CMK (cell line): Measurements from ENCODE around the gene FARP1.

ENCODE experiments used
- DNase-seq: peaks from one replicate; pipeline ENCODE4 v3.0.0-alpha.2; 2010; ENCODE audit warnings: low read depth

FARP1 gene

DNA sequence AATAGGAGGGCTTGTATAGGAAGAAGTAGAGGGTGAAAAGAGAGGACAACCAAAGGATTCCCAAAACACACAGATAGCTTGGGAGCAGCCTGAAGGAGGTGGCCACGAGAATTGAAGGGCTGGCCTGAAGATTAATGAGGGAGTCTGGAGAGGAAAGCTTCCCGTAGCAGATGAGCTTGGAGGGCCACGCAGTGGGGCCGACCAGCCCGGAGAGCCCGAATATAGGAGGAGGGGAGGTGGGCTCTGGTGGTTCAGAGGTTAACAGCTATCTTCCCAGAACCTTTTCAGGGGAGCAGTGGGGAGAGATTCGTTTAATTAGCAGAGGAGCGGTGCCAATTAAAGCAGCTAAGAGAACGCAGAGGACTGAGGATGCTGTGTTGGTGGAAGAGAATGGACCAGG lies 279.2 kb downstream of the FARP1 start:
- no peak for DNase-seq

DNA sequence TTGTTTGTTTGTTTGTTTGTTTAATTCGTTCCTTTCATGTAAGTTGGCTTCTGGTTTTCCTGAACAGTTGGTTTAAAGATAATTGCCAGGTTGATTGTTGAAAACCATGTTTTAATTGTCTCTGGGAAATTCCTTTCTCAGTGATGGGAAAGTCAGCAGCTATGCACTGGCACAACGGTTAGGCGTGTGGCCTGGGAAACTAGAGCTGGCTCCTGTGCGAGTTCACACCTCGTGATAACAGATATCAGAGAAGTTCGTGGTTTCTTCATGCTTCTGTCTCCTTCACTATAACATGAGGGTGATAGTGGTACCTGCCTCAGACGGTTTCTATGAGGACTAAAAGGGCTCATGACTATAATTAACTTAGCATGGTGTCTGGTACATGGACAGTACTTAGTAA lies 280.5 kb downstream of the FARP1 start:
- DNase-seq: no peak

DNA sequence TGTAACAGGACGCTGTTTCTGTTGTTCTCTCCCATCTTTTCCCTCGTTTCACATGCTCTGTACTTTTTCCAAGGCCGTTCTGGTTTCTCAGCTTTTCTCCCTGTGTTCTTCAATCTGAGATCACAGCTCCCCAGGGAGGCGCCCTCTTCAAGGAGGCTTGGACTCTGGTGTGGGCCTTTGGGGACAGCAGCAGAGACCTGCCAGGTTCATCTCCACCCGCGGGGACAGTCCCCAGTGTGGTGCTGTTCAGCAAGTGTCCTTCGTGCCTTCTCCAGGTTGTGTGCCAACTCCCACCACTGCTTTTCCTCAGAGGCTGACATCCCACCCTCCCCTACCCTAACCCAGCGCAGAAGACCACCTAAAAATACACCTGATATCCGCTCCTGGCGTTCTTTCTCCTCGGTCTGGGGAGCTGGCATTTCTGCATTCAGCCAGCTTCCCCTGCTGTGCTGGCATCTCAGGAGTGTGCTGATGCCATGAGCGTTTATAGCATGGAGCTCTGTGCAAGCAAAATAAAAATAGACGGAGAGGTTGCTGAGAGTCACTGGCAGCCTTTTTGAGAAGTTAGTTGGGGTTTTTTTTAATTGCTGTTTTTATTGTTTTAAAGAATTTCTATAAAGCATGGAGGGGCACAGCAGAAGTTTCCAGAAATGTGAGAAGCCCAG lies 284.6 kb downstream of the FARP1 start:
- no peak for DNase-seq

DNA sequence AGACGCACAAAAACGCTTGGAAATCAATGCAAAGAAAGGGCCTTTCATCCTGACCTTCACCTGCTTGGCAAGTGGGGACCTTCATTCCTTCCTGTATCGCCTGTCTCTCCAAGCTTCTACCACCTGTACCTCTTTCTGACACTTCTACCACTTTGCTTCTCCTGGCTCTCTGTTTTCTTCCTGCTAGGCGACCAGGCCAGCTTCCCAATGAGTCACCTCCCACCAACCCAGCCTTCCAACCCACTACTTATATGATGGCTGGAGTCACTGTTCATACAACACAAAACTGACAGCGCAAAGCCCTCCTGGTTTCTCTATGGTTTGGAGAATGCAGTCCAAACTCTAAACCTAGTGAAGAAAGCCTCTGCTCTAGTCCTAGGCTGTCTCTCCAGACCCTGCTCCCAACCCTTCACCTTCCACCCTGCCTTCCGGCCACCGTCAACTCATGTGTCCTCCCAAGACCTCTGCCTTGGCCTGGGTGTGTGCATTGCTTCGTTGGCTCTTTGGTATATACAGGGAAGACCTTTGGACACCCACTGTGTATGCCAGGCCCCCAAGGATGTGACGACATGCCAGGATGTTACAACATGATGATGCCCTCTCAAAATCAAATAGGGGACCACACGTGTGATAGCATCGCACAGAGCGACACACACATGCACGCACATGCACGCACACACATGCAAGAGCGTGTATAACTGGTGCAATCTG lies 285.5 kb downstream of the FARP1 start:
- no peak for DNase-seq

DNA sequence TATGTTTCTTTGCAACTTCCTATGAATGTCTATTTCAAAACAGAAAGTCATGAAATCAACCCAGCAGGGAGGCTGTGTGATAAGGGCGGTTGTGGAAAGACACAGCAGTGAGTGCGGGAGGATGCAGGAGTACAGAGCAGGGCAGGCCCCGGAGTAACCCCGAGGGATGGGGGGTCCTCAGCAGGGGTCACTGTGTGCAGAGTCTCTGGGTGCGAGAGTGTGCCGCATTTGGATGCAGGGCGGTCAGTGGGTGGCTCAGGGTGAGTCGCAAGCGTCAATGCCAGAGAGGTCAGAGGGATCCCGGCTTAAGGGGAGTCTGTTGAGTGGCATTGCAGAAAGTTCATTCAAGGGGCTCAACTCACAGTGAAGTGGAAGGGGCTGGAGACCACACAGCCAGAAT lies 286.2 kb downstream of the FARP1 start:
- DNase-seq: no peak

DNA sequence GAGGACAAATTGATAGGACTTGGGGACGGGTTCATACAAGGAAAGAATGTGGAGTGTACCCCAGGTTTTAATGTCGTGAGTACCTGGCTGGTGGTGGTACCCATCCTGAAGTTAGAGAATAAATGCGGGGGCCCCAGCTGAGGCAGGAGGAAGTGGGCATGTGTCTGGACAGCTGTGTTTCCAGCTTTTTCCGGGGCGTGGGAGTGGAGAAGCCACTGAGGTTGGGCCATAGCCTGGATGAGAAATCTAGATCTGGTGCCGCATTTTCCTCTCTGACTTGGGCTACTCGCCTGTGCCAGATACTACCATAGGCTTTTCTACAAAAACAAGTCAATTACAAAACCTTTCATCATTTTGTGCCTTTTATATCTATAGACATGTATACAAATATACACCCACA lies 286.6 kb downstream of the FARP1 start:
- DNase-seq: no peak

DNA sequence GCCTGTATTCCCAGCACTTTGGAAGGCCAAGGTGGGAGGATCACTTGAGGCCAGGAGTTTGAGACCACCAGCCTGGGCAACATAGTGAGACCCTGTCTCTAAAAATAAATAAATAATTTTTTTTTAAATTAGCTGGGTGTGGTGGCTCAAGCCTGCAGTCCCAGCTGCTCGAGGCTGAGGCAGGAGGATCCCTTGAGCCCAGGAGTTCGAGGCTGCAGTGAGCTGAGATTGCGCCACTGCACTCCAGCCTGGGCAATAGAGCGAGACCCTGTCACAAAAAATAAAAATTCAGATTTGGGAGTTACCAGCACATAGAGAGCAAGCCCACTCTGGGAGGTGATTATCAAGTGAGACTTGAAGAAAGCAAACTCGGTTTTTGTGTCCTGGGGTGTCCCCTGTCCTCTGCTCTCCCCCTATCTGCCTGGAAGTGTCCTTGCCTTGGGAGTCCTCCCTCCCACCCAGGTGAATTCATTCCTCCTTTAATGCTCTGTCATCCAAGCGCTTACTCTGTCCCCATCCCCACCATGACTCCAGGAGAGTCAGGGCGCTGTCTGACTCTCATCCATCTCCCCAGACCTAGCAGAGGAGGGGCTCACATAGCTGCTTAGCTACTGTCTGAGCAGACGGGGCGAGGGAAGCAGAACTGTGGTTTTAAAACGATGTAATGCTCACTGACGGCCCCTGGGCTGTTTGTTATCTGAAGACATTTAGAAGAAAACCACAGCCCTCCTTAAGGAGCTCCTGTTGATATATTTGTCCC lies 287.3 kb downstream of the FARP1 start:
- DNase-seq: no peak

DNA sequence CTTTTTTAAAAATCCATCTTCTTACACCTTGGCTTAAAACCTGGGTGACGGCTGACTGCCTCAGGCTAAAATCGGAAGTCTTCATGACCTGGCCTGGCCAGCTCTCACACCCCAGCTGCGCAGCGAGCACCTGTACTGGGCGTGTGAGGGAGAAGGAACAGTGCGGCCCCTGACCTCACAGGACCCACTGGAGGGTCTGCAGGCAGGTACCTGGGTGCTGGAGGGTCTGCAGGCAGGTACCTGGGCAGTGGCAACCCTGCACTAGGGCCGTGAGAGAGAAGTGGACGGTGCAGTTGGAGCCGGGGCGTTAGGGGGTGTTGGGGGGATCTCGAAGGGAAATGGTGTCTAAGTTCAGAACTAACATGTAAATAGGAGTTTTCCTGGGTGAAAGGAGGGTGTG lies 289.7 kb downstream of the FARP1 start:
- DNase-seq: no peak

DNA sequence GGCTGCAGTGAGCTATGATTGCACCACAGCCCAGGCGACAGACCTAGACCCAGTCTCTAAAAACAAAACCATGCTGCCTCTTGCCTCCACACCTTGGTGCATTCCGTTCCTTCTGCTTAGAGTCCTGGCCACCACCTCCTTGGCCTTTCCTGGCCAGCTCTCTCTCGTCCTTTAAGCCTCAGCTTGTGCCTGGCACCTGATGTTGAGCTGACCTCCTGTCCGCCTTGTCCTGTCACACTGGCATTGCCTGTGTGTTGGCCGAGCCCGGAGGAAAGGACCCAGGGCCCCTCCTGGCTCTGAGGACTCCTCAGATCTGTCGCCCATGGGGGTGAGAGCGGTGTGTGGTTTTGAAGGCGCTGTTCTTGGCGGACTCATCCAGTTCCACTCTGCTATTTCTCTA lies 290.8 kb downstream of the FARP1 start:
- no peak for DNase-seq

DNA sequence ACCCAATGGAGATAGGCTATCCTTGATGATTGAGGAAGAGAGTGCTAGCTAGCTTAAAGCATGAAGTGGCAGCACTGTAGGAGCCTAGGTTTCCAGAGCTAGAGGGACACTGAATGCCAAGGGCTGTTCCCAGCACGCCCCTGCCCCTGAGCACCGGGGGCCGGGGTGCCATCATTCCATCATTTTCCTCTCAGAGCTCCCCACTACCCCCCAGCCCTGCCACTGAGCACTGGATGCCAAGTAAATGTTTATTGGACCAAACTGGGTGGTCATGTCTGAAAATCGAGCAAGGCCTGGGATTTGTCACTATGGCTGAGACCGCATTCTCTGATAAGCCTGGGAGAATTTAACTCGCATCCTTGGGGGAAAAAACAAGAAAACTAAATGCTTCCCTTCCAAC lies 291.2 kb downstream of the FARP1 start:
- no peak for DNase-seq

DNA sequence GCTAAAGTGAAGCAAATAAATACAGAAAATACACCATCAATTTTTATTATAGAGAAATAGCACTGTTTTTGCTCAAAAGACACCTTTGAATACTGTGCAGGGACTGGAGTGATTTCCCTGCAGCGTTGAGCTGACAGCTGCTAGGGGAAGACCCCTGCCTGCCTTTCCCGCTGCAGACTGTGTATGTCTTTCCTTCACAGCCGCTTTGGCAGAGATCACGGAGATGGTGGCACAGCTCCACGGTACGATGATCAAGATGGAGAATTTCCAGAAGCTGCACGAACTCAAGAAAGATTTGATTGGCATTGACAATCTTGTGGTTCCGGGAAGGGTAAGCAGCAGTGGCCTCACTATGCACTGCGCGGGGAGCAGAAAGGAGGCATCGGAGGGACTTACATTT lies 292.5 kb downstream of the FARP1 start:
- no peak for DNase-seq

DNA sequence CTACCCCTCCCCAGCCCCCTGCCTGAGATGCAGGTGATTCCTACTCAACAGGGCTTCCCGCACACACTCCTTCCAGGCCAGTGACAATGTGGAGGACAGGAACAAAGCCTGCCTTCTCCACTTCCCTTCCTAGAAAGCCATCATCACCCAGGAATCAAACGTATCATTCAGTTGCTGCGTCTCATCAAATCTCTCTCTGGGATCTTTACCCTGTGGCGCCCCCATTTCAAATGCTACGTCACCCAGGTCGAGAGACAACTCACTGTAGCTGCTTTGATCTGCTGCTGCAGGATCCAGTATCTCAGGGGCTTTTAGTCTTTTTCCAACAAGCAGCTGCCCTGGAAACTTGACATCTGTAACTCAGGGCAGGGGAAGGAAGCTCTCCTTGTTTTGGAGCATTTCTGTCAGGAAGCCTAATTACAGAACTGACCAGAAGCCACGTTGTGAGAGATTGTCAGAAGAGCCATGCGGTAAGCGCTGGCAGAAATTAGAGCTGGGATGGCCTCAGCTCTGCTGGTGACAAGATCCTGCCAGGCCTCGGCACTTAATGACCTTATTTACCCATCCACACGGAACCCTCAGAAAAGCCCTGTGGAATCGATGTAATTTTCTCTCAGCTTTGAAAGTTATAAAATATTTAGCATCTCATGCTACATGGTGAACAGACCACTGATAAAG lies 293.5 kb downstream of the FARP1 start:
- DNase-seq: no peak

DNA sequence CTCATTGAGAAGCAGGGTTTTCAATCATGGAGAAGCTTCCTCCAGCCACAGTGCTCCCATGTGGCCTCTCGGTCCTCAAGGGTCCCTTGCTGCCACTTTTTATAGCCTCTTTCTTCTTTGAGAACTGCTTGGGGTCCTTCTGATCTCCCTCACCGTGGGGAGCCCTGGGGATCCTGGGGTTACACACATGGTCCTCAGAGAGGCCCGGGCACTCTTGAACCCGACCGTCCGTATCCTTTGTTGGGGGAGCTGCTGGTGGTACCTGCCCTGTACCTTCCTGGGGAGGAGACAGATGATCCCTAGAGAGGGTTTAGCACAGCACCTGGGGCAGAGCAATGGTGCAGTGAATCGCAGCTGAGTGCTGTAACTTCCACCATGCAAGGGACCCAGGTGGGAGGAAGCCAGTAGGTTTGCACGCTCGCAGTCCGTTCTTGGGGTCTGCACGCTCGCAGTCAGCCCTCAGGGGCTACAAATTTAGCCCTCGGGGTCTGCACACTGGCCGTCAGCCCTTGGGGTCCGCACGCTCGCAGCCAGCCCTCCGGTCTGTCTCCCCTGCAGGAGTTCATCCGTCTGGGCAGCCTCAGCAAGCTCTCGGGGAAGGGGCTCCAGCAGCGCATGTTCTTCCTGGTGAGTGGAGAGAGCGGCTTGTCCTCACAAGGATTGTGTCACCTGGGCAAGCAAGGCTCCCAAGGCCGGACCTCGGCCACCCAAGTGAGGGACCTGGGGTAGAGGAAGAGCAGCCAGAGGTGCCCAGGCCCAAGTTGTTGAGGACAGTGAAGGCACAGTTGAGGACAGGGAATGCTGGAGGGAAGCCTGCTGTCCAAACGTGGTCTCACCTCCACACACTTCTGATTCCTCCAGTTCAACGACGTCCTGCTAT lies 295.6 kb downstream of the FARP1 start:
- no peak for DNase-seq

DNA sequence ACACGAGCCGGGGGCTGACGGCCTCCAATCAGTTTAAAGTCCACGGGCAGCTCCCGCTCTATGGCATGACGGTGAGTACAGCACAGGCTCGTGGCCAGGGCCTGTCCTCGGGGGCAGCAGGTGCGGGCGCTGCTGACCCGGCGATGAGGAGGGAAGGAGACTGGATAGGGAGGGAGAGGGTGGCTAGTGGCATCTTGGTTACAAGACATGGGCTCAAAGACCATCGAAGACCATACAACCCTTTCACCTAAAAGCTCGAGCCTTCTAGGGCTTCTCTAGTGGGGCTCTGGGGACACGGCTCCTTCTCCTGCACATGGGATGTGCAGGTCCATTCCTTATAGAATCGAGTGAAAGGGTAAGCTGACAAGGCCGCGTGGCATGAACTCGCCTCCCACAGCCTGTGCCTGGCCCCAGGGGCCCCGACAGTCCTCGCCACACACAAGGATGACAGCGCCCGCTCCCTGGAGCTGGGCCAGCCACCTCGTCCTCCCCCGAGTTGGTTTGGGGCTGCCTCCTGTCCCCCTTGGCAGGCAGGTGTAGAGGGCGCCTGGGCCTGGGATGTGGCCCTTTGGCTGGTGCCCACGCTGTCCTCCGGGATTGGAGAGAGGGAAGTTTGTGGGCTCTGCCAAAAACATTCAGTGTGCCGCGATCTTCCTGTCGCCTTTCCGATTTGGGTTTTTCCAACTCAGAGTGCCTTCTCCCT lies 296.4 kb downstream of the FARP1 start:
- no peak for DNase-seq

DNA sequence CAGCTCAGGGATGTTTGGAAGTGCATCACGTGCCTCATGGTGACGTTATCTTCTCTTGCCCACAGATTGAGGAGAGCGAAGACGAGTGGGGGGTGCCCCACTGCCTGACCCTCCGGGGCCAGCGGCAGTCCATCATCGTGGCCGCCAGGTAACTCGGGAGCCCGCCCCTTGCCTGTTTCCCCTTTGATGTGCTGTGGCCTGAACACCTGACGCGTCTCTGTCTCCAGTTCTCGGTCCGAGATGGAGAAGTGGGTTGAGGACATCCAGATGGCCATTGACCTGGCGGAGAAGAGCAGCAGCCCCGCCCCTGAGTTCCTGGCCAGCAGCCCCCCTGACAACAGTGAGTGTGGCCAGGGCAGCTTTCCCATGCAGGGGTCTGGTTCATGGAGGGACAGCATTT lies 297.0 kb downstream of the FARP1 start:
- DNase-seq: no peak

DNA sequence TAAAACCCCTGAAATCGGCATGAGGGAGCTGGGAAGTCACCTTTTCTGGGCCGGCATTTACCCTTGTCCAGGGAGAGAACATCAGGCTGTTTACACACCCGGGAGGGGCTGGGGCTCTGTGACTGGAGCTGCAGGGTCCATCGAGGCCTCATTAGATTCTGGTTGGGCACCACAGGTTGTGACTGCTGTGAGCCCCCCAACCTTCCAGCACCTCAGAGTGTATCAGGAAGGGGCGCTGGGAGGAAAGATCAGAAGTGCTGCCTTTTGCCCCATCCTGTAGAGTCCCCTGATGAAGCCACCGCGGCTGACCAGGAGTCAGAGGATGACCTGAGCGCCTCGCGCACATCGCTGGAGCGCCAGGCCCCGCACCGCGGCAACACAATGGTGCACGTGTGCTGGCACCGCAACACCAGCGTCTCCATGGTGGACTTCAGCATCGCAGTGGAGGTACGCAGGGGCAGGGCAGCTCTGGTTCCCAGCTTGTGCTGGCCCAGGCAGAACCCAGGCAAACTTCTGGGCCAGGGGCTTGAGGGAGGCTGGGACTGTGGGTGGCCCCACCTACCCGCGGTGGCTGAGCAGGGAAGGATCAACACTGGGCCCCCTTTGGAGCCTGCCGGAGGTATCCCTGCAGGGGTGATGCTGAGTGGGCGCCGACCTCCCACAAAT lies 297.6 kb downstream of the FARP1 start:
- DNase-seq: no peak

DNA sequence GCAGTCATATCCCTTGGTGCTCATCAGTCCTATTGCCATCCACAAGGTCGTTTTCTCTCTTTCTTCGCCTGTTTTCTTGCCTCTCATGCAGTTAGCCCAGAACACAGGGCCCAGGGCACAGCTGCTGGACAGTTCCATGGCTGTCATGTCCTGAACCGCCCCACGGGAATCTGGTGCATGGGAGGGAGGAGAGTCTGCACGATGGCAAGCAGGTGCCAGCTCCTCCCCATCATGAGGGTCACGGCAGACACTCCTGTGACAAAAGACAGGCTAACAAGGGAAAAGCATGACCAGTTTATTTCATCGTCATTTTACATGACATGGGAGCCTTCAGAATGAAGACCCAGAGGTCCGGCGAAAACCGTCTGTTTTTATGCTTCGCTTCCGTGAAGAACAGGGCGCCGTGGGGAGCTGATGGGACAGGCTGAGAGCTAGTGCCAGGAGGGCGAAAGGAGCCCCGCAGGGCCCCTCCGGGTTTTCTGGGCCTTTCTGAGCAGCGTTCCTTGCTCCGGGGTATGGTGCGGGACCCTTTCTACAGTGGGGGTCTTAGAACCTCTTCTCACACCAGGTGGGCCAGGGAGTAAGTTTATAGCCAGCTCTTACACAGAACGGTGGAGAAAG lies 298.3 kb downstream of the FARP1 start:
- DNase-seq: no peak

DNA sequence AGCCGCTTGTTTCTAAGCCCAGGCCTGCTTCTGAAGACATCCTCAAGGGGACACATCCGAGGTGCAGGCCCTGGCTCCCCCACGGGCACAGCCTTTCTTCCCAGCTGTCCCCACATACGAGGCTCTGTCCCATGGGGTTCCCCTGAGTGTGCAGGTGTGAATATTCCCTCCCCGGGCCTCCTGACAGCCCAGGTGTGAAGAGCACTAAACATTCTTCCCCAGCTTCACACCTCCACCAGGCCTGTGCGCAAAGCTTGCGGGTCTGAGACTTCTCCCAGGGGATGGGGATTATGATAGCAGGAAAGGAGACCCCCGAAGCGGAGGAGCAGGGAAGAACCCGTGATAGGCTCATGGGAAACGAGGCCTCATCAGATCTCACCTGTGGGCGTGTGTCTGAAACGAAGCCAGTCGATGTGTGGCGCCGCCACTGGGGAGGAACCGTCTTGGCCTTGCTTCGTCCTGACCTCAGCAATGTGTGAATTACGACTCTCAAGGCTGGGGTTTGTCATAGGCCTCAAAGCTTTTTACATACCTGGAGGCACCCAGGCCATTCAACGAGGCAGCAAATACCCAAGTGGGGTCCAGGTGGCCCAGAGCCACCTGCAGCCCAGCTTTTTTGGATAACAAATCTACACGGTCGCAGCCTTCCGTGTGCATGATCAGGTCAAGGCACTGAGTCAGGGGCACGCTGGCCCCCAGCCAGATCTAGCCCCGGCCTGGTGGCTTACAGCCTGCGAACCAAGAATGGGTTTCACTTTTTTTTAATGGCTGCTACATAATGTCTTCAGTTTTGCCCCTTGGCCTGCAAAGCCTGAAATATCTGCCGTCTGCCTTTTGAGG lies 299.7 kb downstream of the FARP1 start:
- no peak for DNase-seq

DNA sequence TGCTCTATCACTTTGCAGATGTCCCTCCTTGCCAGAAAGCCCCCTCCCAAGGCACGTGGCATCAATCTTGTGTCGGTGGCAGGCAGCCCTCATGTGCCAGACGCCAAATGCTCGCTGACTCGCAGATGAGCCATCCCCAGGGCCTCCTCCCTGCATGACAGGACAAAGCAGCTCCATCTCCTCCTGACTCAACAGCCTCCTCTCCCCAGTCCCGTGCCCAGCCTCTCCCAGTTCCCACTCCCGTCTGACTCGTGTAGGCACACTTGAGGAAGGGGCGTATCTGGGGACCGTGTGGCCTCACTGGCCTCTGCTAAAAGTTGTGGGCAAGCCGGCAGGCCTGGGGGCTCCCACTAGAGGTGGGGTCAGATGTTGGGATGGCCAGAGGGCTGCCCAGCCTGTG lies 300.4 kb downstream of the FARP1 start:
- no peak for DNase-seq
